CMK (cell line): ENCODE data around the gene RUNX2.

Experiments used
- DNase-seq: peaks from one replicate; pipeline ENCODE4 v3.0.0-alpha.2; 2010; ENCODE audit warnings: low read depth

RUNX2 gene

DNA sequence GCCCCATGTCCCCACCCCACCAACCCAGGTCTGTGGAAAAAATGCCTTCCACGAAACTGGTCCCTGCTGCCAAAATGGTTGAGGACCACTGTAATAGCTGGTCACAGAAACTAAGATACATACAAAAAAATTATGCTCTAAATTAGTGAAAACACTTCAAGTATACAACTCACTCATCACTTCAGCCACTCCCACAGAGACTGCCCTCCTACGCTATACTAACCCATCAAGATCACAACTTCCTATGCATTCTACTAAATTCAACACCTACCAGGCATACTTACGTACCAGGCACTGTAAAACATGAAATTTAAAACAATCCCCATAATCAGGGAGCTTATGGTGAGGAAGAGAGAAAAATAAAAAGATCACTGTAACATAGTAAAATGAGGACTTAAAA is 22.9 kb downstream of the RUNX2 start:
- no peak for DNase-seq

DNA sequence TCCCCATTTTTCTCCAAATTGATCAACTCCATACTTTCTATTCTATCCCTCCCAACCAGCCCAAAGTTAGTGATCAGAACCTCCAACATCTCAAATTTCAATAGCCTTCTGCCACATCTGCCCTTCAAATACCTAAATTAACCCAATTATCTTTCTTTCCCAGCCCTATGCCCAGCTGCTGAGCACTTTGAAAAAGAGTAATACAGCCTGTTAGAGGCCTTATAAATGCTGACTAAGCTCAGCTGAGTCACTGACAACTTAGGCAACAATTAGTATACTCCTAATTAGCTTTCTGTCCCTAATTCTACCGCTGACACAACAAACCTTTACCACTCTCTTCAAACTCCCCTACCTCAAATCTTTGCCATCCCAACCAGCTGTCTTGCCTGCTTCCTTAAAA is 23.5 kb downstream of the RUNX2 start:
- DNase-seq: no peak

DNA sequence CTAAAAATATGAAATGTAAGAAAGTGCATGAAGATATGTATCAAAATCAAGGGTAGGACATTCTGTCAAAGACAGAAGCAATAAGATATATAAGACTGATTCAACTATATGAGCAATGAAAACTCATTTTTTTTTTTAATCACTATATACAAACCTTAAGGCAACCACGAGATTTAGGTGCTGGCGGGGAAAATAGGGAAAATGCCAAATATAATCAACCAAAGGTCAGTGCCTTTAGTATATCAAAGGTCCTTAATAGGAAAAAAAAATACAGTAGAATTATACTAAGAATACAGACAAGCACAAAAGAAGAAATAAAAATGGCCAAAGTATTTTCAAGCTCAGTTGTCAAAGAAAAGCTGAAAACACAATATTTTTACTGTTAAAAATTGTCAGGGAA is 25.5 kb downstream of the RUNX2 start:
- DNase-seq: no peak

DNA sequence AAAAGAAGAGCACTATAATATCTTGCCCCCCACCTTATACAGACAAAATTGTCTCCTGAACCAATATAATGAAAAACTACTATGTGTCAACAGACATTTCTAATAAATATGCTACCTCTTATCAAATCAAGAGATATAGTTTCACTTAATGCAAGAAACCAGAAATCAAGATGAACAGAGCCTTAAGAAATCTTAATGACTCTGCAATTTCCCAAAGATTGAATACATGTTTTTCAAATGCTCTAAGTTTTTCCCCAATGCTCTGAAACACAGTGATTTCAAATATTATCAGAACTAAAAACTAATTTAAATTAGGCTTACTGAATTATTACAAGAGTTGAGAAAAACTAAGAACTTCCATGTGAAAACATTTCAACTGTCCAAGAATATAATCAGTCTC is 36.3 kb downstream of the RUNX2 start:
- no peak for DNase-seq

DNA sequence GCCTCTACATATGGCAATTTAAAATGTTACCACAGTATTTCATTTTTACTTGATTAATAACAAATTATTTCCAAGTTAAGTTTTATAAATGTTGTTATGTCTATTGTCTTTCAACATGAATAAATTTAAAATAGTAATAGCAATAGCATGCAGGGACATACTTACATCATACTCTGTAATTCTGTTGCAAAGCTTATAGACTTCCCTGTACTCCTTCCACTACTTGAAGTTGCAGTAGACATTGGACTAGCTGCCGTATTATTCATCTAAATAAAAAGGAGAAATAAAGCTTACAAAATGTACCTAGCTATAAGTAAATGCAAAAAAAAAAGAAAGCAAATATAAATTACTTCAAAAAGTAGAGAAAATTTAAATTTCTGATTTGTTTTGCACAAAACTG is 36.9 kb downstream of the RUNX2 start:
- no peak for DNase-seq

DNA sequence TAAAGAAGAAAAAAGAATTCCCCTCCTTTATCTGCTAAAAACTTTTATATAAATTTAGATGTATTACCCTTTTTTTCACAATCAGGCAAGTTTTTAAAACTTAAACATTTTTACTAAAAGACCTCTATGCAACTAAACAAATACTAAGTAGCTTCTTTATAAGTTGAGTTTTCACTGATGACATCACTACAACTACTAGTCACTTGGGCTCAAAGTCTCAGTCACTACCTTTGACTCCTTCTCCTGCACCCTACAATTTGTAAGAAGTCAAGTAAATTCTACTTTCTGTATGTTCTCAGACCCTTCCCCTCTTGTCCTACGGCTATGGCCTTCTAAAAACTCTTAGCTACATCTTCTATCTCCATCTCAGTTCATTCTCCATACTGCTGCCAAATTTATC is 38.4 kb downstream of the RUNX2 start:
- no peak for DNase-seq

DNA sequence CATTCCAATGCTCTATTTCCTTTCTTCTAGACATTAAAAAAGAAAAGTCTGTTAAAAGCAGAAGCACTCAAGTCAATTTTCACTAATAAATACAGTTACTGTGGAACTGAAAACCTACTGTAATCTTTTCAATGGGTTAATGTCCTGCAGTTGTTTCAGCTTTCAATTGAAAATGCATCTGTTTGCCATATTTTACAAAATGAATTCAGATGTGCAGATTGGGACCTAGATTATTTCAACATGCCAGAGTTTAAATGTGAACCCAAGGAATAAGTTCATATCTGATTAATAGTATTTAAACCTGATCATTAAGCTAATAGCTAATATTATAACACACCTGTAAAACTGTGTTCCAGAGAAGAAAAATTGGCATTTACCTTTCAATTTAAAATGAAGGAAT is 39.9 kb downstream of the RUNX2 start:
- DNase-seq: no peak

DNA sequence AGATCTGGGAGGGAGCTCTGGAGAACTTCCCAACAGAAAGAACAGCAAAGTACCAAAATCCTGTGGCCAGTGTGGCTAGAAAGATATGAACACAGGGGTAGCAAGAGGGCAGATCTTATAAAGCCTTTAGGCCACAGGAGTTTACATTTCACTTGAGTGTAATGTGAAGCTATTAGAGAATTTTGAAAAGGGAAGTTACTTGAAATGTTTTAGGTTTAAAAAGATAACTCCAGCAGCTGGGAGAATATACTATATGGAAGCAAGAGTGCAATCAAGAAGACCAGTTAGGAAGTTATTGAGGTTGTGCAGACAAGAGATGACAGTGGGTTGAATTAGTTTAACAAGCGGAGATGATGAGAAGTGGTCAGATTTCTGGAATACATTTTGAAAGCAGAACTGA is 41.7 kb downstream of the RUNX2 start:
- DNase-seq: peak; percentile 26

DNA sequence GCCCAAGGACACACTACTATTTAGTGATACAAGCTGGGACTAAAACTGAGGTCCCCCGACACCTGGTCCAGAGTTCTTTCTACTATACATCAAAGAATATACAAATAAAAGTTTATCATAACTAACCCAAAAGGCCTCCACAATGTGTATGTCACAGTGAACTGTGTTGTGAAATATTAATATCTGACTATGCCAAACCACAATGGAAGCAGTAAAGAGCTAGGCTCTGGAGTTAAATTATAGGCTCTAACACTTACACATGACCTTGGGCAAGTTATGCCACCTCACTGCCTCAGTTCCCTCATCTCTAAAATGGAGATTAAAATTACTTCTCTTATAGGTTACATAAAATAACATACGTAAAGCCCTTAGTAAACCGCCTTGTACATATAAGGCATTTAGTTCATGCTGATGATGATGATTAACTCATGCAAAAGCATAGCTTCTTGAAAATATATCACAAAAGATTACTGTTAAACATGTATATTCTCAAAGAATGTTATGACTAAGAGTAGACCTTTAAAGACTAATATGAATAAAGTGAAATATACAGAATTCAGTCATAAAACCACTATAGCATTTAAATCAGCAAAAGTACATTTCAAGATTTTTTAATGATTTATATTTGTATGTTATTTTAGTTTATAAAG is 43.9 kb downstream of the RUNX2 start:
- no peak for DNase-seq

DNA sequence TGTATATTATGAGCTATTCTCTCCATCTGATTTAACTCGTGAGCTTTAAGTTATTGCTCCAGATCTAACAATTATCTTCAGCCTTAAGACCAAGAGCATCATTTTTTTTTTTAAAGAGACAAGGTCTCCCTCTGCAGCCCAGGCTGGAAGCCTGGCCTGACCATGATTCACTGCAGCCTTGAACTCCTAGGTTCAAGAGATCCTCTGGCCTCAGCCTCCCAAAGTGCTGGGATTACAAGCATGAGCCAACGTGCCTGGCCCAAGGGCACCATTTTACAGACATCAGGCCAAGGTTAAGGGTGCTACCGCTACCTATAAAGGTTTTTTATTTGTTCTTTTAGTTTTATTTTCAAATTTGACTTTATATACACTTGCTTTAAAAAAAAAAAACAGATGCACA is 47.3 kb downstream of the RUNX2 start:
- no peak for DNase-seq

DNA sequence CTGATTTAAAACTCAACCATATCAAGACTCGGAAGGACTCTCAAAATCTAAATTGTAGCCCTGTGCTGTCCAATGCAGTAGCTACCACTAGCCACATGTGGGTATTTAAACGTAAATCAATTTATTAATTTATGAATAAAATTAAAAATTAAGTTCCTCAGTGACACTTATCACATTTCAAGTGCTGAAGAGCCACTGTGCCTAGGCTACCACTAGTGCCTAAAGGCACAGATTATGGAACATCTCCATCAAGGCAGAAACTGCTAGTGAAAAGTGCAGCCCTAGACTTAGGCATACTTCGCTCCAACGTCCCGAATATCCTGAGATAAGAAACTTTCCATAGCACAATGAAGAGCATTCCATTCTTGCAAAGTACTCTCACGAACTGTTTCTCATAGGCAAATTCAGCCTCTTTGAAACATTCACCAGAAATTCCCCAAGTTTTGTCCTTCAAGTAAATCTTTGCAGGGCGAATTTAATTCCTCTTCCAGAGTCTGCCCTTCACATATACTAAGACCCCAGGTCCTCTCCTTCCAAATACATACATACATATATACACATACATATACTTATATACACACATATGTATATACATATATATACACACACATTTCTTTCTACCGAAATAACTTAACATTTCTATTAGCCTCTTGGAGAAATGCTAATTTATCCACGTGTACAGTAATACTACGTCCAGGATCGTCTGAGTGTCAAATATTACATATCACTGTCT is 48.3 kb downstream of the RUNX2 start:
- DNase-seq: no peak

DNA sequence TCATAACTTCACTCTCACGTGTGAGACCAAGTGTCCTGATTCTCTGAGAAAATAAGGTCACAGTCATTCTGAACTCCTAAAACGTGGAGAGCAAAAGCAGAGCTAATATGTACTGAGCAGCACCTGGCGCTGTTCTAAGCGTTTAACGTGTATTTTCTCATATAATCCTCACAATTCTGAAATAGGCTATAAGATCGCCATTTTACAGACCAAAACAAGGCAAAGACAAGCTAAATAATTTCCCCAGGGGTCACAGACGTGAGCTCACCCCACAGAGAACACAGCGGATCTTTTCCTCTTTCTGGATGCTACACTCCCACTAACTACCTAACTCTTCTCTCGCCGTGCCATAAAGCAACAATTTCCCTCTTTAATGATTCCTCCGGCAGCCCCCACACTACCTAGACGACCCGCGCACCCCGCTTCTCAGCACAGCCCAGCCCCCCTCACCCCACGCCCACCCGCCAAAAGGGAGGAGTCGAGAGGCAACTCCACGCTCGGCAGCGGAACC is 49.0 kb downstream of the RUNX2 start:
- DNase-seq: no peak

DNA sequence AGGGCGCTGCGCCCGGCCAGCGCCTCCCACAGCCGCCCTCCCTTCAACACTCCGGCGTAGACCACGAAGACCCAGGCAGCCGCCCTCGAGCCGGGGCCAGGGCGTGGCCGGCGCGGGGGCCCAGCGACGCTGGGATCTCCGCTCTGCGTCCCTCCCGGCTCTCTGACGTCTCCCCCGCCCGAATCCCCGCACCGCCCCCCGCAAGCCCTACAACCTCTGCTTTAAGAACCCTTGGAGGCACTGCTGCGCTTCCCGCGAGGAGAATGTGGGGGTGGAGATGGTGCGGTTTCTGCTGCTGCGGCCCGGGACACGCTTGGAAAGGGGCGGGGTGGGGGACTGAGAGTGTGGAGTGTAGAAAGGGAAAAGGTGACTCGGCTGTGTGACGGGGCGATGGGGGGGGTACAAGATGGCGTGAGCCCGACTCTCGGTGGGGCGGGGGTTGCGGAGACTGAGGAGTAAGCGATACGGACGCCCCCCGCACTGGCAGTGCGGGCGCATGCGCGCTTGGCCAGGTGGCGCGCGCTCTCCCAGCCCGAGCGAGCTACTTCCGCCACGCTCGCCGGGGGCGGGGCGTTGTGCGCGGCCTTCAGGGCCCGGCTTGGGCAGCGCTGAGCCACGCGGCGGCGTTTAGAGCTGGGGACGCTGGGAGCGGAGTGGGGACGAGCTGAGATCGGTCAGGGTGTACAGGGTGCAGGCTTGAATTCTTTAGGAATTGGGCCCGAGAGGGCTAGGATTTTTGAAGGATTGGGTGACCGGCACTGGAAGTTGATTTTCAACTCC is 49.6 kb downstream of the RUNX2 start, which contains the start of gene SUPT3H:
TSS of gene SUPT3H (minus strand) at position 381 of the 780 bp plus-strand sequence.
- peak; percentile 85 for DNase-seq

DNA sequence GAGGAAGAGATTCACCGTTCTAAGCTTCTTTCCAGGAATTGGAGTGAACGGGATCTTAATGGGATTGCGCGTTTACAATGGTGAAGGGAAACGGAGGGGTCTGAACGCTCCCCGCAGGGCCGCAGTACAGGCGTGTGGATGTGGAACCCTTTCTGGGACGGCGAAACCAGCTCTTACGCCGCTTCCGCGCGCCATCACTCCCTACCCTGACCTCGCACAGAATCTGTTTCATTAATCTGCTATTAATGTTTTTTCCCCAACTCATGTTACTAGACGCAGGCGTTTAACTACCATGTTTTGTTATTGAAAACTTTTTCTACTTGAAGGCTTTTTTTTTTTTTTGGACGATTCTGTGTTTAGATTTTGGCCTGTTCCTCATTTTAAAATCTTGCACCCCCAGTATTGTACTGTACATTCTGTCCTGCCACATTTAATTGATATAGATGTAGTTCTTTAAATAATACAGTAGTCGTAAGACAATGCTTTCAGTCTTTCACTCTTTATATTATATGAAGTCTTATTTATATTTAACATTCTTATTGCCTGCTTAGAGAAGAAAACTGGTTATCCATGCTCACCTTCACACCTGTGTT is 50.3 kb downstream of the RUNX2 start:
- DNase-seq: no peak

DNA sequence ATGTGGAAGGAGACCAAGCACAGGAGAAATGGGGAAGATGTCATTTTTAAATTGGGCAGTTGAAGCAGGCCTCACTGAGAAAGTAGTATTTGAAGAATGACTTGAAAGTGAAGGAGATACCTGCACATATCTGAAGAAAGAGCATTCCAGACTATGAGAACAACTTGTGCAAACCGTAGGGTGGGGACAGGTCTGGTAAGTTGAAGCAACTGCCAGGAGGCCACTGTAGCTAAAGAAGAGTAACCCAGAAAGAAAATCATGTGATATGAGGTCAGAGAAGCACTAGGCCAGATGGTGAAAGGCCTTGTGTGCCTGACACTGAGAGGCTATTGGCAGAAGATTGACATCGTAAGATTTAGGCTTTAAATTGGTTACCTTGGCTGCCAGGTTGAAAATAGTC is 54.3 kb downstream of the RUNX2 start:
- DNase-seq: no peak

DNA sequence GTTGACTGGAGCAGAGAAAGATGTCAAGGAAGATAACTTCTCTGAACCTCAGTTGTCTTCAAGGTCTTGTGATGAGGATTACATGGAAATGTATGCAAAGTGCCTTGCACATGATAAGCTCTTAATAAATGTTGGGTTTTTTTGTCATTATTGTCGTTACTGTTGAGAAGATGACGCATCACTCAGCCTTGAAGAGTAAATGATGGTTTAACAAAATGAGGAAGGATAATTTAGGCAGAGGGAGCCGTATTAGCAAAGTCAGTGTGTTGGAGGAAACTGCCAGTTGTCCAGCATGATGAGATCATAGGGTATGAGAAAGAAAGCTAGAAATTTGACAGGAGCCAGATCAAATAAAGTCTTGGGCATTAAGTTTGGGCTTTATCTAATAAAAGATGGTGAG is 58.4 kb downstream of the RUNX2 start:
- no peak for DNase-seq

DNA sequence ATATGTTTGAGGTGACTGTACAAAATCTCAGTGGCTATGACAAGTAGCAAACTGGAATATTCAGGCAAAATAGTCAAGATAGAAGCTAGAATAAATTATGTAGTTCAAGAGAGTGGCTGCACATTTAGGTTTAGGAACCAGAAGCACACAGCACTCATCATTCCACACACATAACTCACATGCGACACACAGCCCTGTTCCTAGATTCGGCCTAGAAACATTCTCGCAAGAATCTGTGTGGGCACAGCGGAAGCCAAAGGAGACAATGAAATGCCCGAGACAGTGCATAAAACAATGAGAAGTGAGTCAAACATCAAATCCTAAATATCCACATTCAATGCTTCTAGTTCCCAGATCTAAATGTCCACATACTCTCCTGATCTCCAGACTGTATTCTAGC is 59.1 kb downstream of the RUNX2 start:
- no peak for DNase-seq

DNA sequence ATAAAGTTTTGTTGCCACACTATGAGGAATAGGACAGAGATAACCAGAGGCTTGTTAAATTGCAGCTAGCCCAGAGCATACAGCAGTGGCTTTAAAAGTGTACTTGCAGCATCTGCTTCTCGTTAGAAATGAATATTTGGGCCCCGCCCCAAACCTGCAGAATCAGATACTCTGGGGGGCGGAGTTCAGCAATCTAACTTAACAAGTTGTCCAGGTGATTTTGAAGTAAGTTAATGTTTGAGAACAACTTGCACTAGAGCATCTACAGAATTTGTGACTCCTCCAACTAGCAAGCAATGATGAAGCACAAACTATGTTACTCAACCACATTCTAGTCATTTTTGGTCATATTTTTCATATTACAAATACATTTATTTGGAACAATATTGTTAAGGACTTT is 60.2 kb downstream of the RUNX2 start:
- no peak for DNase-seq

DNA sequence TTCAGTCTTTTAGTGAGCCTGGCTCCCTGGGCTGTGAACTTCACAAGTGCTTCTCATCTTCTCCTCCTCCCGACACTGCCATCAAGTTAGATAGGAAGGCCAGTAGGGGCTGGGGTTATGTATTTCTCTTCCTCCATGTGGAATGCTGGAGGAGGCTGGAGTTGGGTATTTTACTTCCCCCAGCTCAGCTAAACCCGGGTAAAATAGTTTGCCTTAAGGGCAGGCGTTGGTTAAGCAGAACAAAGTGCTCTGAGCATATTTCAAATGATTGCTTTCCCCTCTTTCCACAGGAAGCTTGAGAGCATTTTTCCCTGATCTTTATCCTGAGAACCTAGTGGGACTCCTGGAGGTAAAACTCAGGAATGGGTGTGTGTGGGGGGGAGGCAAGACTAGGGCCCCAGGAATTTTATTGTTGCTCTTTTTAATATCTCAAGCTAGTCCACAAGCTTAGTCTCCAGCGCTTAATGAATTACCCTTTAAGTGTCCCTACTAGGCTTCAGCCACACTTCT is 66.5 kb downstream of the RUNX2 start:
- DNase-seq: no peak

DNA sequence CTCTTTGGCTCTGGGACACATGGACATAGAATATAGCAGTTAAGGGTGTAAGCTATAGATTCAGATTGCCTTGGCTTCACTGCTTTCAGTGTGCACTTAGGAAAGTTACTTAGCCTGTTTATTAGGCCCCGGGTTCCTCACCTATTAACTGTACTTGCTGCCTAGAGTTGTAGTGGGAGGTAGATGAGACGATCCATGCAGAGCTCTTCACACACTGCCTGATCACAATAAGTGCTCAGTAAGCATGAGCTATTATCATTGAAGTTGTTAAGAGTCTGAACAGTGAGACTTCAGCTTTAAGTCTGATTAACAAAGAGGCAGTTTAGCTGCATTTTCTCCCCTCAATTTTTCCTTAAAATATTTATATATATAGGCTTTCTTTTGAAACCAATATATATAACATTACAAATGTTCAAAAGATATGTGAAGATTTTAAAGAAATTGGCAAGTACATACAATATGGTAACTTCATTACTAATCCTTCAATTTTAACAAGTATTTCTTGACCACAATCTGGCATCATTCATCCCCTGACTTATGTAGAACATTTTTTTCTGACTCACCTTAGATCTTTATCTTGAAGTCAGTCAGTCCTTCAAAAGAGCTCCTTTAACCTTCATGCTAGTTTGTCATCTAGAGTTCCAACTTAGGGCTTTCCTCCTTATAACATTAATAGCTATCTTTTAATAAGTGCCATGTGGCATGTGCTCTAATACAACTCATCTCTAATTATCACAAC is 70.1 kb downstream of the RUNX2 start:
- DNase-seq: no peak

DNA sequence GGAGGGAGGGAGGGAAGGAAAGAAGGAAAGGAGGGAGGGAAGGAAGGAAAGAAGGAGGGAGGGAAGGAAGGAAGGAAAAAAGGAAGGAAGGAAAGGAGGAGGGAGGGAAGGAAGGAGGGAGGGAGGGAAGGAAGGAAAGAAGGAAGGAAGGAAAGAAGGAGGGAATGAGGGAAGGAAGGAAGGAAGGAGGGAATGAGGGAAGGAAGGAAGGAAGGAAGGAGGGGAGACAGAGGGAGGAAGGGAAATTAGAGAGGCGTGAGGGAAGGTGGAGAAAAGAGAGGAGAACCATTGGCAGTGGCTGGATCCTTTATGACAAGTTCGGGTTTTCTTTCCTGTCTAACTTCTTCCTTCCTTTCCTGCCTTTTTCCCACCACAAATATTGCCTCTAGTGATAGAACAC is 71.9 kb downstream of the RUNX2 start:
- DNase-seq: no peak

DNA sequence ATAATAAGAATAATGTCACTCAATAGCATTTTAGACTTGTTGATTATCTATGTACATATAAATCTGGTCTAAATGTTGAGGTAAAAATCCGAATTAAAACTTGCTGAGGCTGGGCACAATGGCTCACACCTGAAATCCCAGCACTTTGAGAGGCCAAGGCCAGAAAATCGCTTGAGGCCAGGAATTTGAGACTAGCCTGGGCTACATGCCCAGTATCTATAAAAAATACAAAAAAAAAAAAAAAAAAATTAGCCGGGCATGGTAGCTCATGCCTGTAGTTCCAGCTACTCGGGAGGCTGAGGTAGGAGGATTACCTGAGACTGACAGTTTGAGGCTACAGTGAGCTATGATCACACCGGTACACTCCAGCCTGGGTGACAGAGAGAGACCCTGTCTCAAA is 83.8 kb downstream of the RUNX2 start:
- DNase-seq: no peak
